Femur (tissue), 1 donor: Measurements from ENCODE around the gene SIPA1.
A peak's percentile ranks its signal among the peaks of the same experiment; 100 is the strongest.

Experiments used
- DNase-seq: peaks from one replicate; pipeline ENCODE4 v3.0.0-alpha.2; 2017

The SIPA1 gene

GRCh38 chr11:65637794-65638419, at the start of gene SIPA1:
TSS of gene SIPA1 (plus strand) at chr11:65638101. CDS start at chr11:65640922, 2,821 bp downstream.
- DNase-seq = peak; percentile 87

DNA sequence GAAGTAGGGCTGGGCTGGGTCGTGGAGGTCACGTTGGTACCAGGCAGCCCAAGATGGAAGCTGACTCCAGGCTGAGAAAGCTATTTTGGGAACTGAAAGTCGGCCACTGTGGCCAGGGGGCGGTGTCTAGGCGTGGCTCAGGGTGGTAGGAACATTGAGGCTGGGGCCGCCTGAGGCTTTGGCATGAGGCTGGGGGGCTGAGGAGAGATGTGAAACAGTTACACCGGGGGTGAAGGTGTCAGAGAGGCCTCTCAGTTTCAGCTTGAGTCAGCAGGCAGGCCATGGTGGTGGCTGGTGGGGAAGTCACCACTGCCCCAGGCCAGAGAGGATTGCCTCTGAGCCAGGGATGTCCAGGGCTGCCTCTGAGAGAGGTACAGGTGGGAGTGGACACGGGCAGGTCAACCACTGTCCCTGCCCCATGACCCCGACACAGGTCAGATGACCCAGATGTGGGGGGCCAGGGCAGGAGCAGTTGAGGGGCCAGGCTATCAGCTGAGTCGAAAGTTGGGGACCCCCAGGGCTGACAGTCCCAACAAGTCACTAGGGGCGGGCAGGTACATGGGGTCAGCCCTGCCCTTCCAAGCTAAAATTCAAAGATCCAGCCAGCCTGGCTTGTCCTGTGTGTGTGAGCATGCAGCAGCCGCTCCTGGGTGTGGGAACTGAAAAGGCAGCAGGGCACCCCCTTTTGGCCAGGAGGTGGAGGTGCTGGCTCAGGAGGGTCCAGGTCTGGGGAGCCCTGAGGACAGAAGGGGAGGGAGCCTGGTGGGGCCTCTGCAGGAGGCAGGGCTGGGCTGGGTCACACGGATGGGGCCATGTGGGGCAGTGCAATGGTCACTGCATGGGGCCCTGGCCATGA, 49.5 kb upstream of the SIPA1 start:
- DNase-seq = peak; percentile 75

DNA sequence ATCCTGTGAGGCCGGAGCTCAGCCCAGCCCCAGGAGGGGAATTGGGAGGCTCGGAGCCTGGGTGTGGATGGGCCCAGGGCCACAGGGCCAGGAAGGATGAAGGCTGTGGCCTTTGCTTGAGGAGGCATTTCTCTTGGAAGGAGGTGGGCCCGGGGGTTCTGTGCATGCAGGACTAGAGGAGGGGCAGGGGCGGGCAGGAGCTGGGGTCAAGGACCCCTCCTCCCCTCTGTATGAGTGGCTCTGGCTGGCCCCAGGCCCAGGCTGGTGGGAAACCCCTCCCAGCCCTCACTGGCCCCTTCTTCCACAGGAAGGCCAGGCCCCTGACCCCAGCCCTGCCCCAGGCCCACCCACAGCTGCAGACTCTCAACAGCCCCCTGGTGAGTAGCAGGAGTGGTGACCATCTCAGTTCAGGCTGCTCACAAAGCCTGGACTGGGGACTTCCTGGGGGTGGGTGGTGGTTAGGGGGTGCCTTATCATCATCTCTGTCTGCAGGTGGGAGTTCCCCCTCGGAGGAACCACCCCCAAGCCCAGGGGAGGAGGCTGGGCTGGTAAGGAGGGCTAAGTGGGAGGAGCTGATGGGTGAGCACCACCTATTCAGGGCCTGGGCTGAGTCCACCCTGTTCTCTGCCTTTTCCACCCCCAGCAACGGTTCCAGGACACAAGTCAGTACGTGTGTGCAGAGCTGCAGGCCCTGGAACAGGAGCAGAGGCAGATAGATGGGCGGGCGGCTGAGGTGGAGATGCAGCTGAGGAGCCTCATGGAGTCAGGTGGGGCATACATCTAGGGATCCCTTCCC, 48.3 kb upstream of the SIPA1 start:
- no peak for DNase-seq

DNA sequence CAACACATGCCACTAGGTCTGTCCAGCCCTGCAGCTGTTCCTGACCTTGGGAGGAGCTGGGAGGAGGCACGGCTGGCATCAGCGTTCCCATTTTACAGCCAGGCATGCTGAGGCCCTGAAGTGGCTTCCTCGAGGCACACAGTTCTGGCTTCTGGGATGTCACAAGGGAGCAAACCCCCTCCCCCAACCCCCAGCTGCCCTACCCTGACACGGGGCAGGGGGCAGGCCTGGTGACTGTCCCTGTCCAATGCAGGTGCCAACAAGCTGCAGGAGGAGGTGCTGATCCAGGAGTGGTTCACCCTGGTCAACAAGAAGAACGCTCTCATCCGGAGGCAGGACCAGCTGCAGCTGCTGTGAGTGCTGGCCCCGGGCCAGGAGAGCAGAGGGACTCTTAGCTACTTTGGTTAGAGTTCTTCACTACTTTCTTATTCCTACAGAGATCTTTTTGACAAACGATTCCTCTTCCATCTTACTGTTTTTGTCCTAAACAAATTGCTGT, 47.6 kb upstream of the SIPA1 start:
- DNase-seq = peak; percentile 87

GRCh38 chr11:65591939-65592857, 45.7 kb upstream of the SIPA1 start:
- DNase-seq = no peak

DNA sequence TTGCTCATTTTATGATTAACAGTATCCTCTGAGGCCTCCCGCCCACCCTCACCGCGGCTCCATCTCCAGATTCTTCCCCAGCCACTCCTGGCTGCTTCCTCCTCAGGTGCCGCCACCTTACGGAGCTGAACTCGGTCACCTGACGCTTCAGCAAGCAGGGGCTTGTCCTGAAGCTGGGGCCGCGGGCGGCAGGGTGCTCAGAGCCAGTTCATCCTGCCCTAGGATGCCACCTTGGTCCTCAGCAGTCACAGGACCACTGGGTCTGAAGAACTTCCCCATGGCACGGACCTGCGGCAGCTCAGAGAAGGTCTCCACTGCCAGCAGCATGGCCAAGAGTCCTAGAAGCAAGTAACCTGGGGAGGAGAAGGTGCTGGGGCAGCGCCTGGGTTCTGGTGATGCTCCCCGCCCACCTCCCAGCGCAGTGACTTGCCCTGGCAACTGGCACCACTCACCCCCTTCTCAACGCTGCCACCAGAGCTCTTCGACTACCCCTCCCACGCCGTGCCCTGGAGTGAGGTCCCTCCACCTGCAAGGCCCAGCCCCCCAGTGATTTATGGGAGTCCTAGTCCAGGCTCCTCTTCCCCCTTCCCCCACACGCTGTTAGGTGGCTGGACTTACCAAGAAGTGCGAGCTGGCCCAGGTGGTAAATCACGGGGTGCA, 44.9 kb upstream of the SIPA1 start:
- no peak for DNase-seq

DNA sequence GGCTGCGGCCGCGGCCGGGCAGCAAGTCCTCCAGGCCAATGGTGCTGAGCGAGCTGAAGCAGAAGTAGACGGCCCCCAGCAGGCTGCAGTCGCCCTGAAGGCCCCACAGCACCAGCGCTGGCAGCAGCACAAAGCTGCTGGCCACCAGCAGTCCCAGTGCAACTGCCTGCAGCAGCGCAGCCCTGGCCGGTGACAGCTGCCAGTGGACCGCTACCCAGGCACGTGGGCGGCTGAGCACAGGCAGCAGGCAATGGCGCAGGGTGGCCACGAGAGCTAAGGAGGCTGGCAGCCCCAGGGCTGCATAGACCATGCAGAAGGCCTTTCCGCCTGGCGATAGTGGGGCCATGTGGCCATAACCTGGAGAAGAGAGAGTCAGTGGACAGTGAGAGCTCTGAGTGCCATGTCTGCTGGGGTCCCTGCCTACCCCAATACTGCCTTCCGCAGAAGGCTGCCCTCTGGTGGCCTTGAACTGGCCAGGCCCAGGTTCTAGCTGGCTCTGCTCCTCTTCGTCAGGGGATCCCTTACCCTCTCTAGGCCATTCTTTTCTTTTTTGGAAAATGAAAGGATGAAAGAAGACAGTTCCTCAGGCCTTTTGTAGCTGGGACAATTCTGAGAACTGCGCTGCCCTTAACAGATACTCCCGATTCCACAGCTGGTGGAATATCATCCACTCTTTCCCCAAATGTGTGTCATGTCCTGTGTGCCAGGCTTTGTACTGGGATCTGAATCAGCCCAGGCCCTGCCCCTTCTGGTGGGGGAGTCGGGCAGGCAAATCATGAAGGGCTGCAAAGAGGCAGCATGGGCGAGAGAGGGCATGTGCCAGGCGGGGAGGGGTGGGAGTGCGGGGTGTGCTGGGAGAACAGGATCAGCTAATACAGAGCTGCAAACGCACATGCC, 44.1 kb upstream of the SIPA1 start:
- no peak for DNase-seq

- no peak for DNase-seq
Observed at GRCh38 chr11:65595131-65595530, 42.8 kb upstream of the SIPA1 start.

GRCh38 chr11:65595543-65596281, 42.2 kb upstream of the SIPA1 start, which contains the start of gene KCNK7:
TSS of gene KCNK7 (minus strand) at chr11:65595800. CDS start at chr11:65595772, 28 bp downstream.
- DNase-seq = no peak

DNA sequence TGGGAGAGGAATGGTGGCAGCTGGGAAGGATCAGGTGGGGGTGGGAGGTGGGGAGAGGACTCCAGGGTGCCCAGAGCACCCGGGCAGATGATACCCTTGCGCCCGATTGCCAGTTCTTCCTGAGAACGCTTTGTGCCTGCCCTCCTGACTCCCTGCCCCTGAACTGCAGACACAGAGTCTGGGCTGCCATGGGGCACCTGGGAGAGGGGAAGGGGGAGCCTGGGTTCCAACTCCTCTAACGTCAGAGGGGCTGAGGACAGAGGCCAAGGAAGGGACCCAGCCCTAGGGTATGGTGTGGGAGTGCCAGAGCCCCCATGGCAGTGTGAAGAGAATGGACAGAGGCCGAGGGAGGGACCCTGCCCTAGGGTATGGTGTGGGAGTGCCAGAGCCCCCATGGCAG, 41.4 kb upstream of the SIPA1 start:
- no peak for DNase-seq

DNA sequence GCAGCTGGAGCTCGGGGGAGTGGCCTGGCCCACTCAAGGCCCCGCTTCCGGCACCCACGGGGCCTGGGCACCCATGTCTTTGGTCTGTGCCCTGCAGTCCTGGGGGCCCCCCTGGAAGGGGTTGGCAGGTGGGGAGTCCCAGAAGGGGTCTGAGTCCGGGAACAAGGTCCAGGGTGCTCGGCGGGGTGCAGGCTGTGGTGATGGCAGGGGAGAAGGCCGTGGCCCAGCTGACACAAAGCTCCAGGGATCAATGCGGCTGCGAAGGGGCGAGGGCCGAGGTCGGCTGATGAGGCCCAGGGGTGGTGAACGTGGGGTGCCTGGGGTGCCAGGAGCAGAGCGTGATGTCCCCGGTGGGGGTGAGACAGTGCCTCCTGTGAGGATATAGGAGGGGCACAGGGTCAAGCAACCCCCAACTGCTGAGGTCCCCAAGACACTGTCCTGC, 39.6 kb upstream of the SIPA1 start:
- DNase-seq = no peak

GRCh38 chr11:65599216-65599954, 38.5 kb upstream of the SIPA1 start:
- DNase-seq = no peak

DNA sequence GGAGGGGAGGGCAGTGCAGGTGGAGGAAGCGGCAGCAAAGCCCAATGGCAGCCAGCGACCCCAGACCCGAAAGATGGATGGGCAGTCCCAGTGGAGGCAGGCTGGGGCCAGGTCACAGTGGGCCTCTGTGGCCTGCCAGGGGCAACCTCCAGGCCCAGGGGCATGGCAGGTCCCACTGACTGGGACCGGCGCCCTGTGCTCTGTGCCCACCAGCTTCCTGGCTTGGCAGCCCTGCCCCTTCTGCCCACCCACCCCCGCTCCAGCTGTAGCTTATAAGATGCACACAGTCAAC, 38.0 kb upstream of the SIPA1 start:
- DNase-seq = no peak

- no peak for DNase-seq
Observed at GRCh38 chr11:65604258-65604657, 33.6 kb upstream of the SIPA1 start.

- peak; percentile 97 for DNase-seq
Observed at GRCh38 chr11:65606876-65607613, 30.9 kb upstream of the SIPA1 start.

- DNase-seq = no peak
Observed at GRCh38 chr11:65607614-65608426, 30.1 kb upstream of the SIPA1 start.

- DNase-seq = no peak
Observed at GRCh38 chr11:65609229-65609628, 28.7 kb upstream of the SIPA1 start.
